Measurements from ENCODE around the gene PRKCD. TPM values are rescaled to one million over a fixed set of nuclear protein-coding genes. Genes with fewer than 3 reads are reported as not detected.

The PRKCD gene
- total and polyA plus RNA-seq, 9 of the 15 experiments (the other 6 are each of a cell fraction or from before 2014, with no cell fraction given), result 2.5 to 19.5 (median 6.1) TPM

DNA sequence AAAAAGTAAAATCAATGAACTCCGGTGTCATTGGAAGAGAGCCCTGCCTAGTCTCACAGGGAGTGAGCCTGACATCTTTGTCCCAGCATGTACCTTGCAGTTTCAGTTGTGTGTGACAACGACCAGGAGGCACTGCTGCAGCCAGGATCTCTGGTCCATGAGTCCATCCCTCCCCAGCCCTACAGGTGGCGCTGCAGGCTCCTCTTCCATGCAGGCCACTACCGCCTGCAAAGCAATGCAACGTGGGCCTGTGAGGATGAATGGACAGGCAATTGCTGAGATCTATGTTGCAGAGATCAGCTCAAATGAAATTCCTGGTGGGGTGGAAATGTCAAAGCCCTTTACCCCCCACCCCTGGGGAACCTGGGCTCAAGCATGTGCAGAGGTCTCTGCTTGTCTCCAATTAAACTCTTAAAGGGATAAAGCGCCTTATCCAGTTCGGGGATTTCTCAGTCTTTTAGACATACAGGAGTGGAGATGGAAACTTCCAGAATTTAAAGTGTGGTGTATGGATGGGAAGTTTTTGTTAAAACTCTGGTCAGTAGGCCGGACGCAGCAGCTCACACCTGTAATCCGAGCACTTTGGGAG, 59.0 kb downstream of the PRKCD start (continued):
- TF ChIP-seq CREM (IDR thresholded peaks at IDR 0.05; ENCODE audit: low read depth) (peak; percentile 52), RB1 (IDR thresholded peaks at IDR 0.05; ENCODE audit: low read depth) (peak; percentile 49; the same call in 1 of the 2 replicates), L3MBTL2 (IDR thresholded peaks at IDR 0.05) (0 out of 2 replicates have a peak, but pooled peaks have one; percentile 15), CSDE1 (IDR thresholded peaks at IDR 0.05) (no peak), SMC3 (conservative IDR thresholded peaks at IDR 0.05; ENCODE audit: insufficient read depth, low read depth, low read length) (peak; percentile 74), CTBP1 (IDR thresholded peaks at IDR 0.05; ENCODE audit: borderline replicate concordance) (peak; percentile 37; the same call in 1 of the 2 replicates), SOX6 (IDR thresholded peaks at IDR 0.05) (0 out of 2 replicates have a peak, but pooled peaks have one; percentile 16), SNRNP70 (optimal IDR thresholded peaks at IDR 0.05; ENCODE audit: low read depth, low read length) (no peak)
- TF ChIP-seq, protein P1, sequence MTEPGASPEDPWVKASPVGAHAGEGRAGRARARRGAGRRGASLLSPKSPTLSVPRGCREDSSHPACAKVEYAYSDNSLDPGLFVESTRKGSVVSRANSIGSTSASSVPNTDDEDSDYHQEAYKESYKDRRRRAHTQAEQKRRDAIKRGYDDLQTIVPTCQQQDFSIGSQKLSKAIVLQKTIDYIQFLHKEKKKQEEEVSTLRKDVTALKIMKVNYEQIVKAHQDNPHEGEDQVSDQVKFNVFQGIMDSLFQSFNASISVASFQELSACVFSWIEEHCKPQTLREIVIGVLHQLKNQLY (CRISPR knock-in tag; conservative IDR thresholded peaks at IDR 0.05), result no peak
- TF ChIP-seq, protein P2, sequence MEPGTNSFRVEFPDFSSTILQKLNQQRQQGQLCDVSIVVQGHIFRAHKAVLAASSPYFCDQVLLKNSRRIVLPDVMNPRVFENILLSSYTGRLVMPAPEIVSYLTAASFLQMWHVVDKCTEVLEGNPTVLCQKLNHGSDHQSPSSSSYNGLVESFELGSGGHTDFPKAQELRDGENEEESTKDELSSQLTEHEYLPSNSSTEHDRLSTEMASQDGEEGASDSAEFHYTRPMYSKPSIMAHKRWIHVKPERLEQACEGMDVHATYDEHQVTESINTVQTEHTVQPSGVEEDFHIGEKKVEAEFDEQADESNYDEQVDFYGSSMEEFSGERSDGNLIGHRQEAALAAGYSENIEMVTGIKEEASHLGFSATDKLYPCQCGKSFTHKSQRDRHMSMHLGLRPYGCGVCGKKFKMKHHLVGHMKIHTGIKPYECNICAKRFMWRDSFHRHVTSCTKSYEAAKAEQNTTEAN (CRISPR knock-in tag; IDR thresholded peaks at IDR 0.05), result no peak
- TF ChIP-seq, protein P3, sequence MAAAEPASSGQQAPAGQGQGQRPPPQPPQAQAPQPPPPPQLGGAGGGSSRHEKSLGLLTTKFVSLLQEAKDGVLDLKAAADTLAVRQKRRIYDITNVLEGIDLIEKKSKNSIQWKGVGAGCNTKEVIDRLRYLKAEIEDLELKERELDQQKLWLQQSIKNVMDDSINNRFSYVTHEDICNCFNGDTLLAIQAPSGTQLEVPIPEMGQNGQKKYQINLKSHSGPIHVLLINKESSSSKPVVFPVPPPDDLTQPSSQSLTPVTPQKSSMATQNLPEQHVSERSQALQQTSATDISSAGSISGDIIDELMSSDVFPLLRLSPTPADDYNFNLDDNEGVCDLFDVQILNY (CRISPR knock-in tag; IDR thresholded peaks at IDR 0.05), result no peak
